ENCODE data around the gene PTPRB.

PTPRB gene

GRCh38 chr12:70576341-70577282 is 60.6 kb downstream of the PTPRB start:
- TF ChIP-seq CTCF (IDR thresholded peaks at IDR 0.05; ENCODE audit: low read depth, low read length, missing control alignments): peak; percentile 69
- peak; percentile 49 for DNase-seq (ENCODE audit: extremely low read depth, low read depth)
- no peak overlapping the region for H3K4me3 ChIP-seq (replicated peaks; ENCODE audit: low read depth, low read length)

- no peak for TF ChIP-seq CTCF (IDR thresholded peaks at IDR 0.05; ENCODE audit: low read depth, low read length, missing control alignments)
- H3K4me3 ChIP-seq (replicated peaks; ENCODE audit: low read depth, low read length): no peak overlapping the region
- no peak for DNase-seq (ENCODE audit: extremely low read depth, low read depth)
These were observed 65.4 kb downstream of the PTPRB start for GRCh38 chr12:70571705-70572268.

GRCh38 chr12:70571029-70571428 is 66.2 kb downstream of the PTPRB start:
- no peak overlapping the region for H3K4me3 ChIP-seq (replicated peaks; ENCODE audit: low read depth, low read length)
- no peak for DNase-seq (ENCODE audit: extremely low read depth, low read depth)
- no peak for TF ChIP-seq CTCF (IDR thresholded peaks at IDR 0.05; ENCODE audit: low read depth, low read length, missing control alignments)

GRCh38 chr12:70561550-70561949 is 75.7 kb downstream of the PTPRB start:
- no peak for TF ChIP-seq CTCF (IDR thresholded peaks at IDR 0.05; ENCODE audit: low read depth, low read length, missing control alignments)
- DNase-seq (ENCODE audit: extremely low read depth, low read depth): no peak
- no peak overlapping the region for H3K4me3 ChIP-seq (replicated peaks; ENCODE audit: low read depth, low read length)

- no peak for DNase-seq (ENCODE audit: extremely low read depth, low read depth)
- no peak for TF ChIP-seq CTCF (IDR thresholded peaks at IDR 0.05; ENCODE audit: low read depth, low read length, missing control alignments)
- no peak overlapping the region for H3K4me3 ChIP-seq (replicated peaks; ENCODE audit: low read depth, low read length)
These were observed 76.6 kb downstream of the PTPRB start for GRCh38 chr12:70560671-70561070.

GRCh38 chr12:70559390-70559789 is 77.8 kb downstream of the PTPRB start:
- DNase-seq (ENCODE audit: extremely low read depth, low read depth): no peak
- no peak for TF ChIP-seq CTCF (IDR thresholded peaks at IDR 0.05; ENCODE audit: low read depth, low read length, missing control alignments)
- H3K4me3 ChIP-seq (replicated peaks; ENCODE audit: low read depth, low read length): no peak overlapping the region
